ENCODE measurements around the gene UNK. TPM values are rescaled to one million over a fixed set of nuclear protein-coding genes. Genes with fewer than 3 reads are reported as not detected.
A peak's percentile ranks its signal among the peaks of the same experiment; 100 is the strongest.

UNK gene
- total and polyA plus RNA-seq, 2 donors (not counting 1 experiment from before 2014, with no cell fraction given): 35.5 to 70.3 TPM

DNA sequence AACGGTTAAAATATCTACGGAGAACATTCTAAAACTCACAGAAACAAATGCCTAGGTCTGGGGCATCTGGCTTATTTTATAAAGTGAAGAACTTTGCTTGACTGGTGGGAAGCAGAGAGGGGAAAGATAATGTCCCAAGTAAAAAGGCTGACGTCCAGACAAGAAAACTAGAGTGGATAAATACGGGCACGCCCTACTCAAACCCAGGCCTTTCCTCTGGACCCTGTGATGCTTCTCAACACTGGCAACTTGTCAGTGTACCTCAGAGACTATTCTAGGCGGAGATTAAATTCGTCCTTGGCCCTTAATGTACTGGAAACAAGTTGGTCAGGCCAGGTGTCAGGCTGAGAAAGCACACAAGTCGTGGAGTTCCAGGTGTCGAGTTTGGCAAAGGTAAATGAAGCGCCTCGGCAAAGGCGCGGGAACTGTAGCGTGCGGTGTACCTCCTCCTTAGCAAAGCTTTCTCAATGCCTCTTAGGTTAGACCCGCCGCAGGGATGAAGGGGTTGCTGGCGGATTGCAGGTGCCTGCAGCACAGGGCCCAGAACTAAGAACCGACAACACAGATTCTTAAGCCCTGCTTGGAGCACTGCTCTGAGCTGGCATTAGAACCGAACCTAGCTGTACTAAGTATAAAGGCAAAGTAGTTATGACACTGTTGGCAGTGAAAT, 668 bp upstream of the UNK start:
- no peak for DNase-seq
- H3K27me3 Mint-ChIP-seq: no peaks in the 10 kb centered on the region
- ChIA-PET CTCF (interaction anchor here (0.5 to 5.2 kb wide), 20 partner anchors 7 to 487 kb away, joined by 3 to 33 read pairs (median 4); partner anchors contain the start of genes GALK1, MRPL38, UNC13D and WBP2), POLR2A (interaction anchor here (0.6 to 5.5 kb wide), 16 partner anchors 8 to 267 kb away, joined by 3 to 38 read pairs (median 5); partner anchors contain the start of genes GALK1, TRIM65, TSEN54 and UNC13D)
- peak overlapping the region; percentile 83 for H3K4me2 ChIP-seq (replicated peaks; ENCODE audit: low read depth, low read length, poor library complexity, severe bottlenecking)
- 68% methylated on average over 18 of the region's 20 CpGs for WGBS (ENCODE audit: insufficient coverage)
- peak overlapping the region; percentile 63 to 83 (median 76) for H3K4me3 ChIP-seq (ENCODE audit: control extremely low read depth in 1 of 5, extremely low read depth in 1 of 5, insufficient read depth in 1 of 5, low read depth in 2 of 5, low read length in 4 of 5)
- peaks cover 6% of the 10 kb centered on the region for H4K20me1 ChIP-seq (ENCODE audit: control insufficient read depth, insufficient read depth, low read length, poor library complexity, severe bottlenecking)
- TF ChIP-seq, protein P1, sequence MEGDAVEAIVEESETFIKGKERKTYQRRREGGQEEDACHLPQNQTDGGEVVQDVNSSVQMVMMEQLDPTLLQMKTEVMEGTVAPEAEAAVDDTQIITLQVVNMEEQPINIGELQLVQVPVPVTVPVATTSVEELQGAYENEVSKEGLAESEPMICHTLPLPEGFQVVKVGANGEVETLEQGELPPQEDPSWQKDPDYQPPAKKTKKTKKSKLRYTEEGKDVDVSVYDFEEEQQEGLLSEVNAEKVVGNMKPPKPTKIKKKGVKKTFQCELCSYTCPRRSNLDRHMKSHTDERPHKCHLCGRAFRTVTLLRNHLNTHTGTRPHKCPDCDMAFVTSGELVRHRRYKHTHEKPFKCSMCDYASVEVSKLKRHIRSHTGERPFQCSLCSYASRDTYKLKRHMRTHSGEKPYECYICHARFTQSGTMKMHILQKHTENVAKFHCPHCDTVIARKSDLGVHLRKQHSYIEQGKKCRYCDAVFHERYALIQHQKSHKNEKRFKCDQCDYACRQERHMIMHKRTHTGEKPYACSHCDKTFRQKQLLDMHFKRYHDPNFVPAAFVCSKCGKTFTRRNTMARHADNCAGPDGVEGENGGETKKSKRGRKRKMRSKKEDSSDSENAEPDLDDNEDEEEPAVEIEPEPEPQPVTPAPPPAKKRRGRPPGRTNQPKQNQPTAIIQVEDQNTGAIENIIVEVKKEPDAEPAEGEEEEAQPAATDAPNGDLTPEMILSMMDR (IDR thresholded peaks at IDR 0.05): no peak
- TF ChIP-seq EZH2 (IDR thresholded peaks at IDR 0.05; ENCODE audit: borderline replicate concordance, insufficient read depth, low read depth, low read length, poor library complexity, severe bottlenecking): no peak
- ATAC-seq (ENCODE audit: low read depth): peak; percentile 2
- H3K9ac ChIP-seq (ENCODE audit: low read length): peak overlapping the region; percentile 88
- H3K27ac Mint-ChIP-seq: peak overlapping the region; percentile 100
- intact Hi-C loops (cut with micrococcal nuclease): loop anchor here (1.0 to 2.0 kb wide), 8 partner anchors 19 to 943 kb away; partner anchors contain the start of genes FBF1, GALK1, JMJD6 and METTL23
- H3K4me3 Mint-ChIP-seq: peak overlapping the region; percentile 96
- peaks cover 45% of the 10 kb centered on the region for H3K79me2 ChIP-seq (ENCODE audit: control insufficient read depth, insufficient read depth, low read length)
- peaks cover 3% of the 10 kb centered on the region for H3K9me3 Mint-ChIP-seq (ENCODE audit: insufficient read depth)
- peaks cover 0 to under 1% of the 10 kb centered on the region in 2 experiments for H3K36me3 ChIP-seq (replicated peaks in 1 of 2; ENCODE audit: control extremely low read depth in 1 of 2, control insufficient read depth in 1 of 2, extremely low read depth in 1 of 2, insufficient read depth in 2 of 2, low read length in 1 of 2)
- peaks cover 53% of the 10 kb centered on the region for H3K4me1 Mint-ChIP-seq
- H3K27ac ChIP-seq (ENCODE audit: low read length in 2 of 2): peak overlapping the region; percentile 100
- no peaks in the 10 kb centered on the region for H3K9me3 ChIP-seq (ENCODE audit: control extremely low read depth in 1 of 3, control insufficient read depth in 2 of 3, insufficient read depth in 1 of 3, low read length in 2 of 3)
- peaks cover 42 to 49% of the 10 kb centered on the region in 2 donors for H3K4me1 ChIP-seq (ENCODE audit: control insufficient read depth in 2 of 2, insufficient read depth in 2 of 2, low read length in 2 of 2)
- H3K27me3 ChIP-seq (replicated peaks in 1 of 4; ENCODE audit: control extremely low read depth in 1 of 4, control insufficient read depth in 3 of 4, insufficient read depth in 4 of 4, low read length in 3 of 4): no peaks in the 10 kb centered on the region
- peak overlapping the region; percentile 65 for H2AFZ ChIP-seq (ENCODE audit: insufficient read depth, low read depth, low read length, poor library complexity, severe bottlenecking)

All from B cell (primary cell).